IMR-90 (cell line): Measurements from ENCODE around the gene SKIC3. TPM values are rescaled to one million over a fixed set of nuclear protein-coding genes. Genes with fewer than 3 reads are reported as not detected.

Experiments used
- ATAC-seq: fragments of 200-7000 bp; cut with Tn5 transposase; 2 replicates; pipeline ENCODE4 v1.9.1; 2020; ENCODE audit warnings: low read depth, mild to moderate bottlenecking, moderate library complexity
- BruUV-seq: library from RNA; stranded (reverse); fragments of 400-500 nt; replicated peaks from 2 replicates; lab custom pipeline; 2021; lab: Mats Ljungman, UMichigan
- CTCF ChIA-PET: fragments of 300-600 bp; formaldehyde crosslinking; extraction: SDS; loops from one replicate; lab custom pipeline; 2021; ENCODE audit warnings: antibody characterized with exemption; lab: Yijun Ruan, JAX
- POLR2A ChIA-PET: fragments of 300-600 bp; sonication (Branson Sonifier 250); formaldehyde crosslinking; loops from one replicate; lab custom pipeline; 2022; ENCODE audit warnings: antibody characterized with exemption; ENCODE audit not compliant: unreplicated experiment; lab: Charles Lee
- DNase-seq: peaks from one replicate; pipeline ENCODE4 v3.0.0; 2013
- H2AFZ ChIP-seq: replicated peaks from 2 replicates; pipeline ENCODE3; 2013; ENCODE audit warnings: low read length, mild to moderate bottlenecking; ENCODE audit not compliant: poor library complexity
- H2AK5ac ChIP-seq: 2 replicates; pipeline ENCODE4 v1.6.1; 2013; ENCODE audit warnings: low read depth, low read length, inconsistent platforms
- H2AK9ac ChIP-seq: replicated peaks from 2 replicates; pipeline ENCODE3; 2013; ENCODE audit warnings: mild to moderate bottlenecking, low read depth, low read length, moderate library complexity; ENCODE audit not compliant: poor library complexity
- H2BK120ac ChIP-seq: 2 replicates; pipeline ENCODE4 v1.6.1; 2013; ENCODE audit warnings: low read depth, low read length, inconsistent platforms
- H2BK15ac ChIP-seq: 3 replicates; pipeline ENCODE4 v1.6.1; 2013; ENCODE audit warnings: low read depth, low read length, inconsistent platforms
- H2BK20ac ChIP-seq: 2 replicates; pipeline ENCODE4 v1.6.1; 2013; ENCODE audit warnings: low read depth, mild to moderate bottlenecking, inconsistent platforms, low read length, moderate library complexity
- H2BK5ac ChIP-seq: 2 replicates; pipeline ENCODE4 v1.6.1; 2013; ENCODE audit warnings: mild to moderate bottlenecking, low read depth, low read length, inconsistent platforms; ENCODE audit not compliant: poor library complexity, severe bottlenecking
- H3K14ac ChIP-seq: replicated peaks from 2 replicates; pipeline ENCODE4 v1.6.1; 2013; ENCODE audit warnings: low read depth, low read length, inconsistent platforms
- H3K18ac ChIP-seq: 2 replicates; pipeline ENCODE4 v1.6.1; 2013; ENCODE audit warnings: low read depth, low read length, control low read depth
- H3K23ac ChIP-seq: 2 replicates; pipeline ENCODE4 v1.6.1; 2013; ENCODE audit warnings: low read depth, low read length, inconsistent platforms
- H3K27ac ChIP-seq: 2 replicates; pipeline ENCODE4 v1.5.1; 2013; ENCODE audit warnings: mild to moderate bottlenecking, control low read depth, low read length; ENCODE audit not compliant: insufficient read depth
- H3K27me3 ChIP-seq: 2 replicates; pipeline ENCODE4 v1.6.1; 2013; ENCODE audit warnings: low read length; ENCODE audit not compliant: control insufficient read depth, insufficient read depth
- H3K36me3 ChIP-seq: 2 replicates; pipeline ENCODE4 v1.6.1; 2013; ENCODE audit warnings: low read length, mixed read lengths; ENCODE audit not compliant: control insufficient read depth, insufficient read depth
- H3K4ac ChIP-seq: 2 replicates; pipeline ENCODE4 v1.6.1; 2013; ENCODE audit warnings: low read depth, low read length, inconsistent platforms
- H3K4me1 ChIP-seq: 2 replicates; pipeline ENCODE4 v1.6.1; 2013; ENCODE audit warnings: low read length, mixed read lengths; ENCODE audit not compliant: control insufficient read depth, insufficient read depth
- H3K4me2 ChIP-seq: 2 replicates; pipeline ENCODE4 v1.6.1; 2013; ENCODE audit warnings: low read depth, mild to moderate bottlenecking, control low read depth, low read length, moderate library complexity
- H3K4me3 ChIP-seq: 2 replicates; pipeline ENCODE4 v1.5.1; 2013; ENCODE audit warnings: low read depth, mild to moderate bottlenecking, control low read depth, low read length, moderate library complexity; ENCODE audit not compliant: insufficient read depth
- H3K56ac ChIP-seq: 2 replicates; pipeline ENCODE4 v1.6.1; 2013; ENCODE audit warnings: low read length, inconsistent platforms; ENCODE audit not compliant: insufficient read depth; ENCODE audit errors: extremely low read depth
- H3K79me1 ChIP-seq, 2 experiments: 2 replicates each; pipeline ENCODE4 v1.6.1; 2013; ENCODE audit warnings: low read length in 2 of 2, inconsistent platforms in 1 of 2, low read depth in 1 of 2
- H3K9ac ChIP-seq: 2 replicates; pipeline ENCODE4 v1.6.1; 2013; ENCODE audit warnings: low read depth, low read length, control low read depth
- H3K9me1 ChIP-seq: 2 replicates; pipeline ENCODE4 v1.6.1; 2013; ENCODE audit warnings: low read length, inconsistent platforms; ENCODE audit not compliant: insufficient read depth
- H3K9me3 ChIP-seq: 2 replicates; pipeline ENCODE4 v1.6.1; 2013; ENCODE audit warnings: low read length; ENCODE audit not compliant: control insufficient read depth, insufficient read depth
- H4K20me1 ChIP-seq: 2 replicates; pipeline ENCODE4 v1.6.1; 2013; ENCODE audit warnings: low read length, inconsistent platforms; ENCODE audit not compliant: insufficient read depth
- H4K5ac ChIP-seq: 2 replicates; pipeline ENCODE4 v1.6.1; 2013; ENCODE audit warnings: mild to moderate bottlenecking, low read depth, low read length, control low read depth
- H4K8ac ChIP-seq, 2 experiments: 2 replicates each; pipeline ENCODE4 v1.6.1; 2013; ENCODE audit warnings: low read depth in 2 of 2, low read length in 2 of 2, control low read depth in 1 of 2, inconsistent platforms in 1 of 2
- H4K91ac ChIP-seq: 2 replicates; pipeline ENCODE4 v1.6.1; 2013; ENCODE audit warnings: low read depth, low read length, inconsistent platforms; ENCODE audit not compliant: insufficient read depth
- BHLHE40 ChIP-seq: fragments of 150-350 bp; IDR thresholded peaks from 2 replicates; pipeline ENCODE4 v1.6.1; 2016; ENCODE audit warnings: mild to moderate bottlenecking, low read depth, low read length
- CEBPB ChIP-seq: IDR thresholded peaks from 2 replicates; pipeline ENCODE4 v1.6.1; 2012; ENCODE audit warnings: low read depth, low read length, improper control_type of control experiment
- CHD1 ChIP-seq: IDR thresholded peaks from 2 replicates; pipeline ENCODE4 v1.6.1; 2012; ENCODE audit warnings: low read depth, low read length, improper control_type of control experiment
- CTCF ChIP-seq: conservative IDR thresholded peaks from 2 replicates; pipeline ENCODE4 v1.5.1; 2012; ENCODE audit warnings: mild to moderate bottlenecking, low read depth, low read length, improper control_type of control experiment
- ELK1 ChIP-seq: fragments of 150-350 bp; IDR thresholded peaks from 2 replicates; pipeline ENCODE4 v1.6.1; 2016; ENCODE audit warnings: low read depth, mild to moderate bottlenecking, low read length, moderate library complexity, borderline replicate concordance
- FOS ChIP-seq: fragments of 150-350 bp; IDR thresholded peaks from 2 replicates; pipeline ENCODE4 v1.6.1; 2016; ENCODE audit warnings: low read depth, low read length
- MAFK ChIP-seq: IDR thresholded peaks from 2 replicates; pipeline ENCODE4 v1.6.1; 2012; ENCODE audit warnings: low read depth, low read length, improper control_type of control experiment
- MAZ ChIP-seq: IDR thresholded peaks from 2 replicates; pipeline ENCODE4 v1.6.1; 2012; ENCODE audit warnings: low read depth, mild to moderate bottlenecking, low read length, improper control_type of control experiment, moderate library complexity, borderline replicate concordance
- MXI1 ChIP-seq: IDR thresholded peaks from 2 replicates; pipeline ENCODE4 v1.6.1; 2012; ENCODE audit warnings: low read depth, mild to moderate bottlenecking, low read length, moderate library complexity, borderline replicate concordance
- NFE2L2 ChIP-seq: fragments of 150-350 bp; IDR thresholded peaks from 2 replicates; pipeline ENCODE4 v1.6.1; 2016; ENCODE audit warnings: low read depth, mild to moderate bottlenecking, low read length
- POLR2A ChIP-seq: IDR thresholded peaks from 2 replicates; pipeline ENCODE4 v1.6.1; 2012; ENCODE audit warnings: mild to moderate bottlenecking, low read depth, low read length
- RAD21 ChIP-seq: IDR thresholded peaks from 2 replicates; pipeline ENCODE4 v1.6.1; 2012; ENCODE audit warnings: low read length, improper control_type of control experiment
- RCOR1 ChIP-seq: IDR thresholded peaks from 2 replicates; pipeline ENCODE4 v1.6.1; 2012; ENCODE audit warnings: mild to moderate bottlenecking, low read length, improper control_type of control experiment; ENCODE audit not compliant: insufficient replicate concordance
- RFX5 ChIP-seq: IDR thresholded peaks from 2 replicates; pipeline ENCODE4 v1.8.0; 2012; ENCODE audit warnings: low read depth, mild to moderate bottlenecking, low read length, moderate library complexity
- SMC3 ChIP-seq: fragments of 150-350 bp; IDR thresholded peaks from 2 replicates; pipeline ENCODE4 v1.6.1; 2016; ENCODE audit warnings: low read depth, mild to moderate bottlenecking, antibody characterized with exemption, low read length, moderate library complexity
- USF2 ChIP-seq: fragments of 150-350 bp; IDR thresholded peaks from 2 replicates; pipeline ENCODE4 v1.6.1; 2017; ENCODE audit warnings: mild to moderate bottlenecking, antibody characterized with exemption, low read length, low read depth
- WGBS, 2 experiments: methylation state at CpG; one replicate each; pipeline versions ENCODE4 v1.1.5 to v1.1.7; 2013; ENCODE audit warnings: missing lambda C conversion rate in 2 of 2; ENCODE audit not compliant: insufficient read length in 1 of 2; ENCODE audit errors: extremely low coverage in 2 of 2; 5-methylcytosine and 5-hydroxymethylcytosine counted together
- dilution Hi-C: fragments of 300-500 bp; cut with HindIII; formaldehyde crosslinking; loops from one replicate; pipeline ENCODE4 v1.14.3; 2018; ENCODE audit warnings: low sequenced_read_pairs; ENCODE audit not compliant: unreplicated experiment
- in situ Hi-C: fragments of 300-500 bp; cut with MboI; formaldehyde crosslinking; loops from 3 replicates; pipeline ENCODE4 v1.14.3; 2019; ENCODE audit warnings: low sequenced_read_pairs, inconsistent platforms, mixed read lengths
- intact Hi-C: fragments of 100-400 bp; cut with micrococcal nuclease; formaldehyde crosslinking; loops from 2 replicates; pipeline ENCODE4 v1.10.0; 2022
- polyA plus RNA-seq, 3 experiments: library from polyadenylated mRNA; depleted of rRNA; stranded (reverse); fragments of >200 nt; gene quantifications; 2 replicates each; pipeline ENCODE4 v1.2.3, GENCODE V29; 2012; ENCODE audit warnings: low replicate concordance in 1 of 3
- total RNA-seq: library from RNA; depleted of rRNA; stranded (reverse); fragments of >200 nt; gene quantifications from 2 replicates; pipeline ENCODE4 v1.2.3, GENCODE V29; 2012

SKIC3 gene
- total and polyA plus RNA-seq, 2 of the 4 experiments (the other 2 are of a cell fraction), result 47.1 to 145 TPM

- Histone ChIP-seq H4K5ac (no peak overlapping the region), H3K4ac (no peak overlapping the region), H2AFZ (no peak overlapping the region), H2BK5ac (no peak overlapping the region), H3K27me3 (no peaks in the 10 kb centered on the region), H3K4me1 (no peaks in the 10 kb centered on the region), H3K36me3 (peaks cover 6% of the 10 kb centered on the region), H2AK5ac (no peak overlapping the region), H3K56ac (no peak overlapping the region), H3K18ac (no peak overlapping the region), H2AK9ac (no peak overlapping the region), H3K4me2 (no peak overlapping the region), H4K91ac (no peak overlapping the region), H3K9me1 (peaks cover 5% of the 10 kb centered on the region; the same call in 1 of the 2 replicates), H3K14ac (no peak overlapping the region), H2BK120ac (no peak overlapping the region), H4K20me1 (no peaks in the 10 kb centered on the region), H3K79me1 (peaks cover 20 to 24% of the 10 kb centered on the region in 2 experiments), H3K9me3 (no peaks in the 10 kb centered on the region), H3K23ac (no peak overlapping the region), H4K8ac (no peak overlapping the region), H3K27ac (no peak overlapping the region), H2BK15ac (no peak overlapping the region), H3K9ac (no peak overlapping the region), H3K4me3 (no peak overlapping the region), H2BK20ac (no peak overlapping the region)
- intact Hi-C loops (no loop called here), dilution Hi-C loops (no loop called here), in situ Hi-C loops (no loop called here)
- TF ChIP-seq FOS (no peak), POLR2A (no peak), CEBPB (no peak), NFE2L2 (no peak), SMC3 (no peak), MAFK (no peak), BHLHE40 (no peak), RFX5 (no peak), CHD1 (no peak), USF2 (no peak), RAD21 (no peak), MAZ (no peak), ELK1 (no peak), RCOR1 (no peak), MXI1 (no peak), CTCF (no peak)
- WGBS, 2 experiments, result no CpG with 5 or more reads among the region's 2 CpGs
- no TSS peak for BruUV-seq
- POLR2A ChIA-PET, result no interaction called here
- CTCF ChIA-PET, result no interaction called here
- ATAC-seq (no peak), DNase-seq (peak; percentile 15)
Measured at GRCh38 chr5:95572016-95572415, 17.2 kb upstream of the SKIC3 start.
